IMR-90 (cell line): ENCODE results near the gene PGLYRP2. TPM values are rescaled to one million over a fixed set of nuclear protein-coding genes. Genes with fewer than 3 reads are reported as not detected.

ENCODE experiments used
- ATAC-seq: fragments of 200-7000 bp; cut with Tn5 transposase; 2 replicates; pipeline ENCODE4 v1.9.1; 2020; ENCODE audit warnings: low read depth, mild to moderate bottlenecking, moderate library complexity
- BruUV-seq: library from RNA; stranded (reverse); fragments of 400-500 nt; replicated peaks from 2 replicates; lab custom pipeline; 2021; lab: Mats Ljungman, UMichigan
- CTCF ChIA-PET: fragments of 300-600 bp; formaldehyde crosslinking; extraction: SDS; loops from one replicate; lab custom pipeline; 2021; ENCODE audit warnings: antibody characterized with exemption; lab: Yijun Ruan, JAX
- POLR2A ChIA-PET: fragments of 300-600 bp; sonication (Branson Sonifier 250); formaldehyde crosslinking; loops from one replicate; lab custom pipeline; 2022; ENCODE audit warnings: antibody characterized with exemption; ENCODE audit not compliant: unreplicated experiment; lab: Charles Lee
- DNase-seq: peaks from one replicate; pipeline ENCODE4 v3.0.0; 2013
- H2AFZ ChIP-seq: replicated peaks from 2 replicates; pipeline ENCODE3; 2013; ENCODE audit warnings: low read length, mild to moderate bottlenecking; ENCODE audit not compliant: poor library complexity
- H2AK5ac ChIP-seq: 2 replicates; pipeline ENCODE4 v1.6.1; 2013; ENCODE audit warnings: low read depth, low read length, inconsistent platforms
- H2AK9ac ChIP-seq: replicated peaks from 2 replicates; pipeline ENCODE3; 2013; ENCODE audit warnings: mild to moderate bottlenecking, low read depth, low read length, moderate library complexity; ENCODE audit not compliant: poor library complexity
- H2BK120ac ChIP-seq: 2 replicates; pipeline ENCODE4 v1.6.1; 2013; ENCODE audit warnings: low read depth, low read length, inconsistent platforms
- H2BK15ac ChIP-seq: 3 replicates; pipeline ENCODE4 v1.6.1; 2013; ENCODE audit warnings: low read depth, low read length, inconsistent platforms
- H2BK20ac ChIP-seq: 2 replicates; pipeline ENCODE4 v1.6.1; 2013; ENCODE audit warnings: low read depth, mild to moderate bottlenecking, inconsistent platforms, low read length, moderate library complexity
- H2BK5ac ChIP-seq: 2 replicates; pipeline ENCODE4 v1.6.1; 2013; ENCODE audit warnings: mild to moderate bottlenecking, low read depth, low read length, inconsistent platforms; ENCODE audit not compliant: poor library complexity, severe bottlenecking
- H3K14ac ChIP-seq: replicated peaks from 2 replicates; pipeline ENCODE4 v1.6.1; 2013; ENCODE audit warnings: low read depth, low read length, inconsistent platforms
- H3K18ac ChIP-seq: 2 replicates; pipeline ENCODE4 v1.6.1; 2013; ENCODE audit warnings: low read depth, low read length, control low read depth
- H3K23ac ChIP-seq: 2 replicates; pipeline ENCODE4 v1.6.1; 2013; ENCODE audit warnings: low read depth, low read length, inconsistent platforms
- H3K27ac ChIP-seq: 2 replicates; pipeline ENCODE4 v1.5.1; 2013; ENCODE audit warnings: mild to moderate bottlenecking, control low read depth, low read length; ENCODE audit not compliant: insufficient read depth
- H3K27me3 ChIP-seq: 2 replicates; pipeline ENCODE4 v1.6.1; 2013; ENCODE audit warnings: low read length; ENCODE audit not compliant: control insufficient read depth, insufficient read depth
- H3K36me3 ChIP-seq: 2 replicates; pipeline ENCODE4 v1.6.1; 2013; ENCODE audit warnings: low read length, mixed read lengths; ENCODE audit not compliant: control insufficient read depth, insufficient read depth
- H3K4ac ChIP-seq: 2 replicates; pipeline ENCODE4 v1.6.1; 2013; ENCODE audit warnings: low read depth, low read length, inconsistent platforms
- H3K4me1 ChIP-seq: 2 replicates; pipeline ENCODE4 v1.6.1; 2013; ENCODE audit warnings: low read length, mixed read lengths; ENCODE audit not compliant: control insufficient read depth, insufficient read depth
- H3K4me2 ChIP-seq: 2 replicates; pipeline ENCODE4 v1.6.1; 2013; ENCODE audit warnings: low read depth, mild to moderate bottlenecking, control low read depth, low read length, moderate library complexity
- H3K4me3 ChIP-seq: 2 replicates; pipeline ENCODE4 v1.5.1; 2013; ENCODE audit warnings: low read depth, mild to moderate bottlenecking, control low read depth, low read length, moderate library complexity; ENCODE audit not compliant: insufficient read depth
- H3K56ac ChIP-seq: 2 replicates; pipeline ENCODE4 v1.6.1; 2013; ENCODE audit warnings: low read length, inconsistent platforms; ENCODE audit not compliant: insufficient read depth; ENCODE audit errors: extremely low read depth
- H3K79me1 ChIP-seq, 2 experiments: 2 replicates each; pipeline ENCODE4 v1.6.1; 2013; ENCODE audit warnings: low read length in 2 of 2, inconsistent platforms in 1 of 2, low read depth in 1 of 2
- H3K9ac ChIP-seq: 2 replicates; pipeline ENCODE4 v1.6.1; 2013; ENCODE audit warnings: low read depth, low read length, control low read depth
- H3K9me1 ChIP-seq: 2 replicates; pipeline ENCODE4 v1.6.1; 2013; ENCODE audit warnings: low read length, inconsistent platforms; ENCODE audit not compliant: insufficient read depth
- H3K9me3 ChIP-seq: 2 replicates; pipeline ENCODE4 v1.6.1; 2013; ENCODE audit warnings: low read length; ENCODE audit not compliant: control insufficient read depth, insufficient read depth
- H4K20me1 ChIP-seq: 2 replicates; pipeline ENCODE4 v1.6.1; 2013; ENCODE audit warnings: low read length, inconsistent platforms; ENCODE audit not compliant: insufficient read depth
- H4K5ac ChIP-seq: 2 replicates; pipeline ENCODE4 v1.6.1; 2013; ENCODE audit warnings: mild to moderate bottlenecking, low read depth, low read length, control low read depth
- H4K8ac ChIP-seq, 2 experiments: 2 replicates each; pipeline ENCODE4 v1.6.1; 2013; ENCODE audit warnings: low read depth in 2 of 2, low read length in 2 of 2, control low read depth in 1 of 2, inconsistent platforms in 1 of 2
- H4K91ac ChIP-seq: 2 replicates; pipeline ENCODE4 v1.6.1; 2013; ENCODE audit warnings: low read depth, low read length, inconsistent platforms; ENCODE audit not compliant: insufficient read depth
- BHLHE40 ChIP-seq: fragments of 150-350 bp; IDR thresholded peaks from 2 replicates; pipeline ENCODE4 v1.6.1; 2016; ENCODE audit warnings: mild to moderate bottlenecking, low read depth, low read length
- ELK1 ChIP-seq: fragments of 150-350 bp; IDR thresholded peaks from 2 replicates; pipeline ENCODE4 v1.6.1; 2016; ENCODE audit warnings: low read depth, mild to moderate bottlenecking, low read length, moderate library complexity, borderline replicate concordance
- FOS ChIP-seq: fragments of 150-350 bp; IDR thresholded peaks from 2 replicates; pipeline ENCODE4 v1.6.1; 2016; ENCODE audit warnings: low read depth, low read length
- MAFK ChIP-seq: IDR thresholded peaks from 2 replicates; pipeline ENCODE4 v1.6.1; 2012; ENCODE audit warnings: low read depth, low read length, improper control_type of control experiment
- MAZ ChIP-seq: IDR thresholded peaks from 2 replicates; pipeline ENCODE4 v1.6.1; 2012; ENCODE audit warnings: low read depth, mild to moderate bottlenecking, low read length, improper control_type of control experiment, moderate library complexity, borderline replicate concordance
- RAD21 ChIP-seq: IDR thresholded peaks from 2 replicates; pipeline ENCODE4 v1.6.1; 2012; ENCODE audit warnings: low read length, improper control_type of control experiment
- RFX5 ChIP-seq: IDR thresholded peaks from 2 replicates; pipeline ENCODE4 v1.8.0; 2012; ENCODE audit warnings: low read depth, mild to moderate bottlenecking, low read length, moderate library complexity
- WGBS, 2 experiments: methylation state at CpG; one replicate each; pipeline versions ENCODE4 v1.1.5 to v1.1.7; 2013; ENCODE audit warnings: missing lambda C conversion rate in 2 of 2; ENCODE audit not compliant: insufficient read length in 1 of 2; ENCODE audit errors: extremely low coverage in 2 of 2; 5-methylcytosine and 5-hydroxymethylcytosine counted together
- dilution Hi-C: fragments of 300-500 bp; cut with HindIII; formaldehyde crosslinking; loops from one replicate; pipeline ENCODE4 v1.14.3; 2018; ENCODE audit warnings: low sequenced_read_pairs; ENCODE audit not compliant: unreplicated experiment
- in situ Hi-C: fragments of 300-500 bp; cut with MboI; formaldehyde crosslinking; loops from 3 replicates; pipeline ENCODE4 v1.14.3; 2019; ENCODE audit warnings: low sequenced_read_pairs, inconsistent platforms, mixed read lengths
- intact Hi-C: fragments of 100-400 bp; cut with micrococcal nuclease; formaldehyde crosslinking; loops from 2 replicates; pipeline ENCODE4 v1.10.0; 2022
- polyA plus RNA-seq, 3 experiments: library from polyadenylated mRNA; depleted of rRNA; stranded (reverse); fragments of >200 nt; gene quantifications; 2 replicates each; pipeline ENCODE4 v1.2.3, GENCODE V29; 2012; ENCODE audit warnings: low replicate concordance in 1 of 3
- total RNA-seq: library from RNA; depleted of rRNA; stranded (reverse); fragments of >200 nt; gene quantifications from 2 replicates; pipeline ENCODE4 v1.2.3, GENCODE V29; 2012

The PGLYRP2 gene
- total and polyA plus RNA-seq, 2 of the 4 experiments (the other 2 are of a cell fraction), result not detected

- Histone ChIP-seq H2BK120ac (no peak overlapping the region), H2AK9ac (no peak overlapping the region), H3K4ac (no peak overlapping the region), H4K8ac (no peak overlapping the region), H3K18ac (no peak overlapping the region), H3K23ac (no peak overlapping the region), H3K56ac (no peak overlapping the region), H3K27ac (no peak overlapping the region), H4K91ac (no peak overlapping the region), H4K20me1 (no peaks in the 10 kb centered on the region), H3K4me1 (peaks cover 3% of the 10 kb centered on the region; the same call in 1 of the 2 replicates), H2AK5ac (no peak overlapping the region), H3K79me1 (no peaks in the 10 kb centered on the region), H3K9me1 (peaks cover 6% of the 10 kb centered on the region; the same call in 1 of the 2 replicates), H3K36me3 (no peaks in the 10 kb centered on the region), H3K4me2 (no peak overlapping the region), H3K9me3 (no peaks in the 10 kb centered on the region), H3K27me3 (peaks cover 47% of the 10 kb centered on the region), H3K4me3 (no peak overlapping the region), H2BK5ac (no peak overlapping the region), H3K9ac (no peak overlapping the region), H2BK15ac (no peak overlapping the region), H2BK20ac (no peak overlapping the region), H4K5ac (no peak overlapping the region), H3K14ac (no peak overlapping the region), H2AFZ (peak overlapping the region; percentile 21)
- BruUV-seq, result no TSS peak
- intact Hi-C loops (loop anchor here (10.0 kb wide), 1 partner anchor 97 kb away; no protein-coding TSS in a partner anchor), in situ Hi-C loops (no loop called here), dilution Hi-C loops (no loop called here)
- TF ChIP-seq ELK1 (no peak), RAD21 (no peak), MAZ (no peak), BHLHE40 (no peak), RFX5 (no peak), MAFK (no peak), FOS (no peak)
- CTCF ChIA-PET, result no interaction called here
- POLR2A ChIA-PET, result no interaction called here
- ATAC-seq (no peak), DNase-seq (no peak)
- WGBS, 2 experiments, result 3% methylated on average over 12 of the region's 54 CpGs; no CpG with 5 or more reads in 1 of the 2 experiments
Observed at GRCh38 chr19:15457701-15458484, 21.4 kb downstream of the PGLYRP2 start.
